Fibroblast of lung (primary cell): Measurements from ENCODE around the gene FKBP11. TPM values are rescaled to one million over a fixed set of nuclear protein-coding genes. Genes with fewer than 3 reads are reported as not detected.
A peak's percentile ranks its signal among the peaks of the same experiment; 100 is the strongest.

Source experiments
- DNase-seq, 2 donors: peaks; one replicate each; pipeline versions ENCODE4 v3.0.0 to v3.0.0-alpha.2; 2010; ENCODE audit warnings: low read depth in 2 of 2
- H2AFZ ChIP-seq: 2 replicates; pipeline ENCODE4 v1.5.1; 2012; ENCODE audit warnings: low read length, control low read depth, inconsistent platforms
- H3K27ac ChIP-seq: 2 replicates; pipeline ENCODE4 v1.5.1; 2011; ENCODE audit warnings: low read length, control low read depth; ENCODE audit not compliant: insufficient read depth
- H3K27me3 ChIP-seq: 2 replicates; pipeline ENCODE4 v1.5.1; 2011; ENCODE audit warnings: mild to moderate bottlenecking, low read length; ENCODE audit not compliant: control insufficient read depth, insufficient read depth
- H3K36me3 ChIP-seq: 2 replicates; pipeline ENCODE4 v1.5.1; 2011; ENCODE audit warnings: low read length; ENCODE audit not compliant: control insufficient read depth, insufficient read depth
- H3K4me1 ChIP-seq: 2 replicates; pipeline ENCODE4 v1.5.1; 2011; ENCODE audit warnings: low read length; ENCODE audit not compliant: control insufficient read depth, insufficient read depth; ENCODE audit errors: extremely low read depth
- H3K4me2 ChIP-seq: 2 replicates; pipeline ENCODE4 v1.5.1; 2011; ENCODE audit warnings: low read length, control low read depth; ENCODE audit not compliant: insufficient read depth; ENCODE audit errors: extremely low read depth
- H3K4me3 ChIP-seq, 4 experiments: fragments of 200-600 bp in 1 of 4; sonication (generic) in 1 of 4; replicated peaks in 1 of 4; 2 replicates each; pipeline ENCODE4 v1.5.1; 2011 to 2016; ENCODE audit warnings: low read length in 4 of 4, low read depth in 3 of 4, mild to moderate bottlenecking in 3 of 4, control low read depth in 2 of 4, inconsistent platforms in 1 of 4, mixed read lengths in 1 of 4; ENCODE audit not compliant: insufficient read depth in 1 of 4; ENCODE audit errors: control extremely low read depth in 1 of 4
- H3K79me2 ChIP-seq: 2 replicates; pipeline ENCODE4 v1.5.1; 2012; ENCODE audit warnings: mild to moderate bottlenecking, low read length, inconsistent platforms; ENCODE audit not compliant: control insufficient read depth, insufficient read depth
- H3K9ac ChIP-seq: 2 replicates; pipeline ENCODE4 v1.5.1; 2011; ENCODE audit warnings: mild to moderate bottlenecking, low read length, control low read depth; ENCODE audit not compliant: insufficient read depth
- H3K9me3 ChIP-seq: 2 replicates; pipeline ENCODE4 v1.5.1; 2012; ENCODE audit warnings: low read depth, low read length; ENCODE audit not compliant: control insufficient read depth, insufficient read depth
- H4K20me1 ChIP-seq: 2 replicates; pipeline ENCODE4 v1.5.1; 2011; ENCODE audit warnings: low read length; ENCODE audit not compliant: control insufficient read depth, insufficient read depth; ENCODE audit errors: extremely low read depth
- EZH2 ChIP-seq: IDR thresholded peaks from 2 replicates; pipeline ENCODE4 v1.5.1; 2012; ENCODE audit warnings: low read length, control low read depth, mild to moderate bottlenecking; ENCODE audit errors: missing control alignments
- polyA plus RNA-seq, 2 donors: library from polyadenylated mRNA; depleted of rRNA in 1 of 2; stranded (reverse) in 1 of 2; unstranded in 1 of 2; fragments of >200 nt; gene quantifications; 2 replicates each; pipeline ENCODE4 v1.2.1, GENCODE V29; 2011 to 2012; ENCODE audit warnings: missing spikeins in 1 of 2
- total RNA-seq: library from RNA; depleted of rRNA; stranded (reverse); fragments of >200 nt; gene quantifications from 2 replicates; pipeline ENCODE4 v1.2.1, GENCODE V29; 2014
- TF ChIP-seq, protein P1 (sequence below), 2 donors: IDR thresholded peaks in 1 of 2; conservative IDR thresholded peaks in 1 of 2; 1 replicate in 1 of 2; 2 replicates in 1 of 2; pipeline ENCODE4 v1.5.1; 2011 to 2012; ENCODE audit warnings: low read length in 2 of 2, control low read depth in 1 of 2, inconsistent platforms in 1 of 2, low read depth in 1 of 2, mild to moderate bottlenecking in 1 of 2

The FKBP11 gene
- total and polyA plus RNA-seq, 2 donors (not counting 1 experiment from before 2014, with no cell fraction given), result 12.6 to 48.8 TPM

DNA sequence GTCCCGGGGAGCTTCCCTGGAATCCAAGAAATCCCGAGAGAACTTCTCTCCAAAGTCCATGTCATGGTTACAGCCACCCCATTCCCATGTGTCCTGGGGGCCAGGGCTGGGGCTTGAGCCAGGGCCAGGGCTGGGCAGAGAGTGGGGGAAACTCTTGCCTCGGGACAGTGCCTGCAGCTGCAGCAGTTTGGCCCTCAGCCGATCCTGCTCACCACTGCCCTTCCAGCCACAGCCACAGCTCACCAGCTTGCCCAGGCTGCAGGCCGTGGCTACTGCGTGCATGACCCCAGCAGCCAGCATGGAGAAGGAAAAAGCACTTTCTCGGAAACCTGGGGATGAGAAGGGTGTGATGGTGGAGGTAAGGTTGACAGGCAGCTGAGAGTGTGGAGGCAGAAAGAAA is 42.7 kb upstream of the FKBP11 start:
- H3K9me3 ChIP-seq, result no peaks in the 10 kb centered on the region
- no peak overlapping the region for H3K27ac ChIP-seq
- H3K4me2 ChIP-seq, result no peak overlapping the region
- TF ChIP-seq EZH2, result no peak
- TF ChIP-seq, protein P1, sequence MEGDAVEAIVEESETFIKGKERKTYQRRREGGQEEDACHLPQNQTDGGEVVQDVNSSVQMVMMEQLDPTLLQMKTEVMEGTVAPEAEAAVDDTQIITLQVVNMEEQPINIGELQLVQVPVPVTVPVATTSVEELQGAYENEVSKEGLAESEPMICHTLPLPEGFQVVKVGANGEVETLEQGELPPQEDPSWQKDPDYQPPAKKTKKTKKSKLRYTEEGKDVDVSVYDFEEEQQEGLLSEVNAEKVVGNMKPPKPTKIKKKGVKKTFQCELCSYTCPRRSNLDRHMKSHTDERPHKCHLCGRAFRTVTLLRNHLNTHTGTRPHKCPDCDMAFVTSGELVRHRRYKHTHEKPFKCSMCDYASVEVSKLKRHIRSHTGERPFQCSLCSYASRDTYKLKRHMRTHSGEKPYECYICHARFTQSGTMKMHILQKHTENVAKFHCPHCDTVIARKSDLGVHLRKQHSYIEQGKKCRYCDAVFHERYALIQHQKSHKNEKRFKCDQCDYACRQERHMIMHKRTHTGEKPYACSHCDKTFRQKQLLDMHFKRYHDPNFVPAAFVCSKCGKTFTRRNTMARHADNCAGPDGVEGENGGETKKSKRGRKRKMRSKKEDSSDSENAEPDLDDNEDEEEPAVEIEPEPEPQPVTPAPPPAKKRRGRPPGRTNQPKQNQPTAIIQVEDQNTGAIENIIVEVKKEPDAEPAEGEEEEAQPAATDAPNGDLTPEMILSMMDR (conservative IDR thresholded peaks at IDR 0.05 in 1 of 2, IDR thresholded peaks at IDR 0.05 in 1 of 2; ENCODE audit: low read depth in 1 of 2, low read length in 2 of 2), result no peak
- no peaks in the 10 kb centered on the region for H3K79me2 ChIP-seq
- no peak overlapping the region for H2AFZ ChIP-seq
- H3K4me1 ChIP-seq, result no peaks in the 10 kb centered on the region
- no peaks in the 10 kb centered on the region for H3K36me3 ChIP-seq
- DNase-seq, result no peak
- peaks cover 69% of the 10 kb centered on the region for H3K27me3 ChIP-seq
- H4K20me1 ChIP-seq, result no peaks in the 10 kb centered on the region
- H3K4me3 ChIP-seq, result no peak overlapping the region
- H3K9ac ChIP-seq, result no peak overlapping the region

DNA sequence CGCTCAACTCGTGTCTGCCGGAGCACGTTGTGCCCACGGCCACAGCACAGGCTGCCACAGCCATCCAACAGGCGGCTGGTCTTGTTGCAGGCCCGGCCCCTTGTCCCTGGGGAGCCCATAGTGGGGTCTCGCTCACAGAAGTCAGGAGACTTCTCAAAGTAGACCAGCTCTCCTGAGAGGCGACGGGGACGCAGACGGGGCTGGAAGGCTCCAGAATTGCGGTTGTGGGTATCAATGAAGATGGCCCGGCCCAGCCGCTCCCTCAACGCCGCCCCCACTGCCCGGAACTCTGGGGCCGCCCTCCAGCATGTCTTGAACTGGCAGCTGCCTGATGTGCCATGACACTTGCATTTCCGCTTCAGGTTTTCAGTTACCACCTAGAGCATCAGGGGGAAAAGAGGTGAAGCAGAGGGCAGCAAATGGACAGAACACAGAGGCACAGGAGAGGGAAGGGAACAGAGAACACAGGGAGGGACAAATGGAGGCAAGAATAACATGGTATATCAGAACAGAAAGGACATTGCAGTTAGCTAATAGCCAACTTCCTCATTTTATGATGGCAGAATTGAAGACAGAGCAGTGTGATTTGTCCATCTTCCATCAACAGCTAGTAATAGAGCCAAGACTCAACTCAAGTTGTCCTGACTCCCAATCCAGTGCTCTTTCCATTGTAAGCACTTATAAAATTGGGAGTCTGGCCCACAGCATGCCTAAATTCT is 41.0 kb upstream of the FKBP11 start:
- no peak overlapping the region for H3K4me3 ChIP-seq
- TF ChIP-seq, protein P1 (conservative IDR thresholded peaks at IDR 0.05 in 1 of 2, IDR thresholded peaks at IDR 0.05 in 1 of 2; ENCODE audit: low read depth in 1 of 2, low read length in 2 of 2), result no peak
- no peak for TF ChIP-seq EZH2
- no peak overlapping the region for H3K9ac ChIP-seq
- H4K20me1 ChIP-seq, result no peaks in the 10 kb centered on the region
- no peak overlapping the region for H2AFZ ChIP-seq
- H3K9me3 ChIP-seq, result no peaks in the 10 kb centered on the region
- H3K79me2 ChIP-seq, result no peaks in the 10 kb centered on the region
- H3K27me3 ChIP-seq, result peaks cover 54% of the 10 kb centered on the region
- no peak overlapping the region for H3K27ac ChIP-seq
- H3K4me1 ChIP-seq, result peaks cover 2% of the 10 kb centered on the region
- H3K4me2 ChIP-seq, result no peak overlapping the region
- H3K36me3 ChIP-seq, result no peaks in the 10 kb centered on the region
- no peak for DNase-seq

DNA sequence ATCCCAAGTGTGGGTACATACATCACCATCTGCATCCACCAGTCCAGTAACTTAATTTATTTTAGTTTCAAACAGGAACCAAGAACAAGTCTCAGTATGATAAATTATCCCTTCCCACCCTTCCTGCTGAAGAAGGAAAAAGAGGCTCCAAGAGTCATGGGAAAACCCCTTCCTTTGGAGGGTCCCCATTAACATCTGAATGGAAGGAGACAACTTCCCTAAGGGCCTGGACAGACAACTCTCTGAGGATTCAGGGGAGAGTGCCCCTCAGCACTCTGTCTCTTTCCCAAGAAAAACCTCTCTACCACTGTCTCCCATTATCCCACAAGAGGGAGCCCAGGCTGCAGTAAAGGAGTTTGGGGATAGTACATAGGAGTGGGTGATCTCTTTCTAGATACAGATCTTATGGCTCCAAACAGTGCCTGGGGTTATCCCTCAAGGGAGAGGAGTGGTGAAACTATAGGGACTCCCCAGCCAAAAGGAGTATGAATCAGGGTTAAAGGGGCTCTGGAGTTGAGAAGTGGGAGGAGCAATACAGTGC is 40.1 kb upstream of the FKBP11 start:
- Histone ChIP-seq H3K27ac (no peak overlapping the region), H2AFZ (no peak overlapping the region), H3K4me3 (no peak overlapping the region), H3K27me3 (peaks cover 44% of the 10 kb centered on the region), H4K20me1 (no peaks in the 10 kb centered on the region), H3K9me3 (no peaks in the 10 kb centered on the region), H3K4me2 (no peak overlapping the region), H3K79me2 (no peaks in the 10 kb centered on the region), H3K9ac (no peak overlapping the region), H3K36me3 (no peaks in the 10 kb centered on the region), H3K4me1 (peaks cover 2% of the 10 kb centered on the region)
- TF ChIP-seq EZH2, result no peak
- TF ChIP-seq, protein P1 (conservative IDR thresholded peaks at IDR 0.05 in 1 of 2, IDR thresholded peaks at IDR 0.05 in 1 of 2; ENCODE audit: low read depth in 1 of 2, low read length in 2 of 2), result peak; percentile 45 to 65
- peak in 1 of 2 donors; percentile 59 for DNase-seq
